ENCODE measurements around the gene BRD3OS. TPM values are rescaled to one million over a fixed set of nuclear protein-coding genes. Genes with fewer than 3 reads are reported as not detected.

BRD3OS gene
- total RNA-seq, 4 donors from 2014 or later, result 0.76 to 9.3 (median 5.8) TPM

GRCh38 chr9:133979921-133980863 lies 45.1 kb upstream of the BRD3OS start:
- in situ Hi-C loops (cut with MboI; ENCODE audit: low sequenced_read_pairs in 4 of 4), result no loop called here
- peak overlapping the region in 1 of 4 donors; percentile 41 for H3K4me3 ChIP-seq
- no peak for TF ChIP-seq CTCF (IDR thresholded peaks at IDR 0.05 in 4 of 5, conservative IDR thresholded peaks at IDR 0.05 in 1 of 5)
- TF ChIP-seq POLR2A (IDR thresholded peaks at IDR 0.05), result no peak
- H3K36me3 ChIP-seq, result no peaks in the 10 kb centered on the region
- peaks cover 0 to 12% of the 10 kb centered on the region in 2 donors for H3K4me1 ChIP-seq
- H3K9me3 ChIP-seq, result no peaks in the 10 kb centered on the region
- peaks cover 0 to 13% (median 4%) of the 10 kb centered on the region in 3 donors for H3K27me3 ChIP-seq
- intact Hi-C loops (cut with DNase I; ENCODE audit: low total_unique reads), result no loop called here
- ATAC-seq, result no peak
- peak overlapping the region in 2 of 4 donors; percentile 43 to 47 for H3K27ac ChIP-seq
- no peak for DNase-seq

- Histone ChIP-seq H3K4me1 (peaks cover 0 to 12% of the 10 kb centered on the region in 2 donors), H3K27ac (no peak overlapping the region), H3K9me3 (no peaks in the 10 kb centered on the region), H3K4me3 (no peak overlapping the region), H3K27me3 (peaks cover 0 to 13% (median 4%) of the 10 kb centered on the region in 3 donors), H3K36me3 (no peaks in the 10 kb centered on the region)
- DNase-seq (no peak), ATAC-seq (no peak)
- TF ChIP-seq CTCF (IDR thresholded peaks at IDR 0.05 in 4 of 5, conservative IDR thresholded peaks at IDR 0.05 in 1 of 5) (no peak), POLR2A (IDR thresholded peaks at IDR 0.05) (no peak)
- in situ Hi-C loops (cut with MboI; ENCODE audit: low sequenced_read_pairs in 4 of 4) (no loop called here), intact Hi-C loops (cut with DNase I; ENCODE audit: low total_unique reads) (no loop called here)
Measured at GRCh38 chr9:133980864-133981588, 44.3 kb upstream of the BRD3OS start.

- Histone ChIP-seq H3K4me1 (peaks cover 0 to 12% of the 10 kb centered on the region in 2 donors), H3K9me3 (no peaks in the 10 kb centered on the region), H3K27ac (no peak overlapping the region), H3K27me3 (peaks cover 0 to 13% (median 4%) of the 10 kb centered on the region in 3 donors), H3K36me3 (no peaks in the 10 kb centered on the region), H3K4me3 (no peak overlapping the region)
- DNase-seq (no peak), ATAC-seq (no peak)
- in situ Hi-C loops (cut with MboI; ENCODE audit: low sequenced_read_pairs in 4 of 4) (no loop called here), intact Hi-C loops (cut with DNase I; ENCODE audit: low total_unique reads) (no loop called here)
- TF ChIP-seq POLR2A (IDR thresholded peaks at IDR 0.05) (no peak), CTCF (IDR thresholded peaks at IDR 0.05 in 4 of 5, conservative IDR thresholded peaks at IDR 0.05 in 1 of 5) (no peak)
Measured at GRCh38 chr9:133981589-133981957, 43.7 kb upstream of the BRD3OS start.

- in situ Hi-C loops (cut with MboI; ENCODE audit: low sequenced_read_pairs in 4 of 4), result no loop called here
- ATAC-seq (no peak), DNase-seq (no peak)
- peaks cover 0 to 12% of the 10 kb centered on the region in 2 donors for H3K4me1 ChIP-seq
- no peaks in the 10 kb centered on the region for H3K36me3 ChIP-seq
- no peak overlapping the region for H3K27ac ChIP-seq
- H3K27me3 ChIP-seq, result peaks cover 0 to 13% (median 4%) of the 10 kb centered on the region in 3 donors
- intact Hi-C loops (cut with DNase I; ENCODE audit: low total_unique reads), result no loop called here
- no peaks in the 10 kb centered on the region for H3K9me3 ChIP-seq
- TF ChIP-seq POLR2A (IDR thresholded peaks at IDR 0.05) (no peak), CTCF (IDR thresholded peaks at IDR 0.05 in 4 of 5, conservative IDR thresholded peaks at IDR 0.05 in 1 of 5) (no peak)
- H3K4me3 ChIP-seq, result no peak overlapping the region
Measured at GRCh38 chr9:133981958-133982681, 43.2 kb upstream of the BRD3OS start.

Data from gastrocnemius medialis (tissue), 4 donors.